Motor neuron (in vitro differentiated cells): ENCODE data around the gene FAHD2B. TPM values are rescaled to one million over a fixed set of nuclear protein-coding genes. Genes with fewer than 3 reads are reported as not detected.
"Not testable (repeated sequence)": the region's sequence is repeated elsewhere in the genome, so short reads cannot be mapped to it uniquely, and the experiment has no call there.

Experiments
- ATAC-seq, 8 experiments: fragments of 200-7000 bp; cut with Tn5 transposase; replicated peaks in 6 of 8; 2 replicates each; pipeline ENCODE4 v1.8.0; 2021; ENCODE audit warnings: mild to moderate bottlenecking in 8 of 8, moderate library complexity in 8 of 8
- H3K27ac ChIP-seq, 2 donors: fragments of 250-450 bp; sonication (Bioruptor Pico); 2 replicates each; pipeline ENCODE4 v1.9.0; 2021; ENCODE audit warnings: antibody characterized with exemption in 2 of 2, mild to moderate bottlenecking in 2 of 2, moderate library complexity in 1 of 2
- H3K4me1 ChIP-seq, 2 donors: fragments of 250-450 bp; sonication (Bioruptor Pico); replicated peaks in 1 of 2; 2 replicates each; pipeline ENCODE4 v1.6.1; 2021; ENCODE audit warnings: antibody characterized with exemption in 2 of 2, mild to moderate bottlenecking in 2 of 2, moderate library complexity in 1 of 2
- H3K4me3 ChIP-seq, 5 donors: fragments of 250-450 bp; sonication (Bioruptor Pico); 2 replicates each; pipeline ENCODE4 v1.9.0; 2021; ENCODE audit warnings: antibody characterized with exemption in 5 of 5, mild to moderate bottlenecking in 5 of 5, moderate library complexity in 4 of 5
- WGBS, 10 experiments: fragments of 450-650 bp; shearing (Covaris generic); methylation state at CpG; one replicate each; pipeline ENCODE4 v1.0.0; 2022; 5-methylcytosine and 5-hydroxymethylcytosine counted together
- in situ Hi-C, 9 experiments: fragments of 400-800 bp; cut with MboI; loops; one replicate each; pipeline ENCODE4 v1.15.0; 2021; ENCODE audit warnings: low sequenced_read_pairs in 9 of 9, low pct_unique_long_range_greater_than_20kb in 2 of 9; ENCODE audit not compliant: unreplicated experiment in 9 of 9
- total RNA-seq, 8 experiments: library from RNA; unstranded; fragments of 300-600 nt; gene quantifications; 2 replicates each; pipeline versions ENCODE4 v1.2.3 to v1.2.4, GENCODE V29; 2022

The FAHD2B gene
- total RNA-seq, 8 experiments from 2014 or later = 0.61 to 34.7 (median 20.3) TPM

GRCh38 chr2:97056150-97056549 lies 38.5 kb downstream of the FAHD2B start:
- ATAC-seq, in situ Hi-C loops, H3K4me3 ChIP-seq, H3K27ac ChIP-seq, H3K4me1 ChIP-seq: not testable (repeated sequence)
- 58 to 100% (median 86%) methylated on average over 1 to 2 of the region's 3 CpGs; no CpG with 5 or more reads in 6 of the 10 experiments for WGBS, 10 experiments

- H3K4me1 ChIP-seq, in situ Hi-C loops, H3K27ac ChIP-seq, H3K4me3 ChIP-seq, ATAC-seq: not testable (repeated sequence)
- no CpG with 5 or more reads among the region's 2 CpGs for WGBS, 10 experiments
Measured at GRCh38 chr2:97050032-97050431, 44.6 kb downstream of the FAHD2B start.

GRCh38 chr2:97048448-97048847 lies 46.2 kb downstream of the FAHD2B start:
- in situ Hi-C loops, H3K4me1 ChIP-seq, H3K4me3 ChIP-seq, ATAC-seq, H3K27ac ChIP-seq: not testable (repeated sequence)
- 40% methylated on average over 1 to 3 of the region's 7 CpGs; no CpG with 5 or more reads in 8 of the 10 experiments for WGBS, 10 experiments

GRCh38 chr2:97046676-97047075 lies 48.0 kb downstream of the FAHD2B start:
- ATAC-seq, in situ Hi-C loops: not testable (repeated sequence)
- WGBS, 10 experiments = 10 to 100% methylated on average over 2 of the region's 3 CpGs; no CpG with 5 or more reads in 8 of the 10 experiments

GRCh38 chr2:97045895-97046499 lies 48.7 kb downstream of the FAHD2B start:
- ATAC-seq = peak in 4 of 8 experiments; percentile 9 to 70 (median 58)
- H3K4me3 ChIP-seq, H3K27ac ChIP-seq, H3K4me1 ChIP-seq, in situ Hi-C loops: not testable (repeated sequence)
- WGBS, 10 experiments = 80 to 100% methylated on average over 1 to 2 of the region's 3 CpGs; no CpG with 5 or more reads in 8 of the 10 experiments

More at GRCh38 chr2:97046676-97047075, 48.0 kb downstream of the FAHD2B start:
- H3K27ac ChIP-seq, H3K4me3 ChIP-seq, H3K4me1 ChIP-seq: not testable (repeated sequence)

Other genes starting within 250 kb of the FAHD2B start
- 10 to 100 TPM in 7 of 8 experiments, 1 to 10 TPM in 1; 9.2 to 22.8 (median 15.2) TPM for gene ANKRD39, start 236.9 kb downstream of the FAHD2B start, total RNA-seq
- gene SEMA4C, start 224.8 kb downstream of the FAHD2B start, total RNA-seq = 10 to 100 TPM; 11.8 to 56.4 (median 27.9) TPM
- 10 to 100 TPM in 2 of 8 experiments, 1 to 10 TPM in 1, under 1 TPM in 5; 0.21 to 36.2 (median 0.69) TPM for gene FAM178B, start 108.3 kb downstream of the FAHD2B start, total RNA-seq
- 10 to 100 TPM; 16.1 to 76.8 (median 55.0) TPM for gene ANKRD36, start 18.3 kb upstream of the FAHD2B start, total RNA-seq